Stimulated activated CD4-positive, alpha-beta T cell treated with anti-CD3 and anti-CD28 coated beads, Interleukin-4, amount 100 ng/mL, for 4 hours (primary cell): ENCODE data around the gene POT1.
"Not testable (repeated sequence)": the region's sequence is repeated elsewhere in the genome, so short reads cannot be mapped to it uniquely, and the experiment has no call there.

Source experiments
- DNase-seq, 2 experiments: peaks; one replicate each; pipeline ENCODE4 v3.0.0-alpha.2; 2020

The POT1 gene, protein sequence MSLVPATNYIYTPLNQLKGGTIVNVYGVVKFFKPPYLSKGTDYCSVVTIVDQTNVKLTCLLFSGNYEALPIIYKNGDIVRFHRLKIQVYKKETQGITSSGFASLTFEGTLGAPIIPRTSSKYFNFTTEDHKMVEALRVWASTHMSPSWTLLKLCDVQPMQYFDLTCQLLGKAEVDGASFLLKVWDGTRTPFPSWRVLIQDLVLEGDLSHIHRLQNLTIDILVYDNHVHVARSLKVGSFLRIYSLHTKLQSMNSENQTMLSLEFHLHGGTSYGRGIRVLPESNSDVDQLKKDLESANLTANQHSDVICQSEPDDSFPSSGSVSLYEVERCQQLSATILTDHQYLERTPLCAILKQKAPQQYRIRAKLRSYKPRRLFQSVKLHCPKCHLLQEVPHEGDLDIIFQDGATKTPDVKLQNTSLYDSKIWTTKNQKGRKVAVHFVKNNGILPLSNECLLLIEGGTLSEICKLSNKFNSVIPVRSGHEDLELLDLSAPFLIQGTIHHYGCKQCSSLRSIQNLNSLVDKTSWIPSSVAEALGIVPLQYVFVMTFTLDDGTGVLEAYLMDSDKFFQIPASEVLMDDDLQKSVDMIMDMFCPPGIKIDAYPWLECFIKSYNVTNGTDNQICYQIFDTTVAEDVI

GRCh38 chr7:124929467-124930172, at the start of gene POT1:
POT1 (minus strand) TSS chr7:124929825; CDS start chr7:124897173, 32,652 bp downstream.
- DNase-seq: peak; percentile 96 to 98

DNA sequence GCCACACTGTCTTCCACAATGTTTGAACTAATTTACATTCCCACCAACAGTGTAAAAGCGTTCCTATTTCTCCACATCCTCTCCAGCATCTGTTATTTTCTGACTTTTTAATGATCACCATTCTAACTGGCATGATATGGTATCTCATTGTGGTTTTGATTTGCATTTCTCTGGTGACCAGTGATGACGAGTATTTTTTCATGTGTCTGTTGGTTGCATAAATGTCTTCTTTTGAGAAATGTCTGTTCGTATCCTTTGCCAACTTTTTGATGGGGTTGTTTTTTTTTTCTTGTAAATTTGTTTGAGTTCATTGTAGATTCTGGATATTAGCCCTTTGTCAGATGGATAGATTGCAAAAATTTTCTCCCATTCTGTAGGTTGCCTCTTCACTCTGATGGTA, 45.5 kb upstream of the POT1 start:
- DNase-seq: not testable (repeated sequence)

GRCh38 chr7:124965553-124965952, 35.9 kb upstream of the POT1 start:
- DNase-seq: no peak

DNA sequence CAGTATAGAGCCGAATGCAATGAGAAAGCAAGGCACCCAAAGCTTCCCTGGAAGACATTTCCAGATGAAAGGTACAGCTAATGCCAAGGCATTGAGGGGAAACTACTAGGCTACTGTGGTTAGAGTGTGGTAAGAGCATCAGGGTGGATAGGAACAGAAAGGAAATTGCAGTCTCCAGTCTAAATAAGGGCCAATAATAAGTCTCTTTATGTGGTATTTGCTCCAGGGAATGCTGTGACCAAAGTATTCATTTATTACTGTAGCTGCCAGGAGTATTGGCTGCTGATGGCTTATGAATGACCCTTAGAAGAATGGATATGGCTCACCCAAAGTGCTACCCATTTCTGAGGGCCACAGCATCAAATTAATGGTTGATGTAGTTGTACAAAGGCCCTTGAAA, 30.1 kb upstream of the POT1 start:
- DNase-seq: no peak

- not testable (repeated sequence) for DNase-seq
Measured at GRCh38 chr7:124957952-124958351, 28.3 kb upstream of the POT1 start.

DNA sequence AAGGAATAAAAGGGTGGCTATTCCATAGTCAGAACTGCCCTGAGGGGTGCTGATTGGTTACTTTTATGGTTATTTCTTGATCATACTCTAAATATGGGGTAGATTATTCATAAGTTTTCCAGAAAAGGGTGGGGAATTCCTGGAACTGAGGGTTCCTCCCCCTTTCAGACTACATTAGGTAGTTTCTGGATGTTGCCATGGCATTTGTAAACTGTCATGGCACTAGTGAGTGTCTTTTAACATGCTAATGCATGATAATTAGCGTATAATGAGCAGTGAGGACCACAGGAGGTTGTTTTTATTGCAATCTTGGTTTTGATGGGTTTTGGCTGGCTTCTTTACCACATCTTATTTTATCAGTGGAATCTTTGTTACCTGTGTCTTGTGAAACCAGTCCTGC, 26.5 kb upstream of the POT1 start:
- no peak for DNase-seq

- no peak for DNase-seq
Measured at GRCh38 chr7:124954790-124955189, 25.2 kb upstream of the POT1 start.

DNA sequence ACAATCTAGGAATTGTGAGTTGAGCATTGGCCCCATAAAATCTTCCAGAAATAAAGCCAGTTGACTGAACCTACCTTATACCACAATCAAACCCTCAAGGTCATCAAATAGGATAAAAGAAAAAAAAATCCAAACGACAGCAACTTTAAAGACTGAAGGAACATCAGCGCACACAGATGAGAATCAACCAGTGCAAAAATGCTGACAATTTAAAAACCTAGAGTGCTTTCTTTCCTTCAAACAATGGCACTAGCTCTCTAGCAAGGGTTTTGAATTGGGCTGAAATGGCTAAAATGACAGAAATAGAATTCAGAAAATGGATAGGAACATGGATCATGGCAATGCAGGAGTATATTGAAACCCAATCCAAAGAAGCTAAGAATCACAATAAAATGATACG, 16.1 kb upstream of the POT1 start:
- no peak for DNase-seq

- DNase-seq: no peak
Measured at GRCh38 chr7:124943472-124943871, 13.8 kb upstream of the POT1 start.

DNA sequence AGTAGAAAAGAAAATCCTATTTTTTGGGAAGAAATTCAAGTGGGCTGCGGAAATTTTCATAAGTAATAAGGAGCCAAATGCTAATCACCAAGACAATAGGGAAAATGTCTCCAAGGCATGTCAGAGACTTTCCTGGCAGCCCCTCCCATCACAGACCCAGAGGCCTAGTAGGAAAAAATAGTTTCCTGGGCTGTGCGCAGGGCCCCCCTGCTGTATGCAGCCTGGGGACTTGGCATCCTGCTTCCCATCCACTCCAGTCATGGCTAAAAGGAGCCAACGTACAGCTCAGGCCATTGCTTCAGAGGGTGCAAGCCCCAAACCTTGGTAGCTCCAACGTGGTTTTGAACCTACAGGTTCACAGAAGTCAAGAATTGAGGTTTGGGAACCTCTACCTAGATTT, 12.8 kb upstream of the POT1 start:
- DNase-seq: no peak

- DNase-seq: no peak
Measured at GRCh38 chr7:124940306-124940705, 10.7 kb upstream of the POT1 start.

GRCh38 chr7:124938128-124938527, 8.5 kb upstream of the POT1 start:
- DNase-seq: no peak

- no peak for DNase-seq
Measured at GRCh38 chr7:124937076-124937475, 7.5 kb upstream of the POT1 start.

GRCh38 chr7:124934841-124935240, 5.2 kb upstream of the POT1 start:
- DNase-seq: no peak

- DNase-seq: no peak
Measured at GRCh38 chr7:124930655-124931597, 1.3 kb upstream of the POT1 start.

GRCh38 chr7:124930173-124930623, 573 bp upstream of the POT1 start:
- no peak for DNase-seq

- DNase-seq: no peak
Measured at GRCh38 chr7:124924906-124925305, 4.7 kb downstream of the POT1 start.

DNA sequence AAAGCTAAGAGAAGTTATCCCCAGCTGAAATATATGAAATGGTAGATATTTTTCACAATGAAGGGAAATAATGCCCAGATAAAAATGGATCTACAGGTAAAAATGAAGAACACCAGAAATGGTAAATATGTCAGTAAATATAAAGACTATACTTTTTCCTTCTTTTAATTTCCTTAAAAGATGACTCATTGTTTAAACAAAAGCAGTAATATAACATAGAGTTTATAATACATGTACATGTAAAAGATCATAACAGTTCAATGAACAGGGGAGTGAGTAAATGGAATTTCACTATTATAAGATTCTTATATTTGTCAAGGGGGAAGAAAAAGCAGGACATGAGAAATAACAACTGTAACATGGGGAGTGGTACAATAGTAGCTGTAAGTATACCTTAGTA, 7.4 kb downstream of the POT1 start:
- DNase-seq: no peak

DNA sequence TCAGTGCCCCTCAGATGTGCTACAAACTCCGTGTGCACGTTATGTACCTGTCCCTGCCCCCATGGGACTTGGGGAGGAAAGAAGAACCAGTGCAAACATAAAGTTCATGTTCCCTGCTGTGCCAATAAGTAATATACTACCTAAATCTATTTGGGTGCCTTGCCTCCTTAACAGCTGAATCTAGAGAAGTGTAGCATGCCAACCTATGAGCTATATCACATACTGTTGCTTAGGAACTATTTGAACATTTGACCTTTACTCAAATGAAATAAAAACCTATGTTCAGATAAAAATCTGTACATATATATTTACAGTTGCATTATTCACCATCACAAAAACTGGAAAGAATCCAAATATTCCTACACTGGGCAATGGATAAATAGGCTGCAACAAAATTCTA, 9.8 kb downstream of the POT1 start:
- DNase-seq: no peak

DNA sequence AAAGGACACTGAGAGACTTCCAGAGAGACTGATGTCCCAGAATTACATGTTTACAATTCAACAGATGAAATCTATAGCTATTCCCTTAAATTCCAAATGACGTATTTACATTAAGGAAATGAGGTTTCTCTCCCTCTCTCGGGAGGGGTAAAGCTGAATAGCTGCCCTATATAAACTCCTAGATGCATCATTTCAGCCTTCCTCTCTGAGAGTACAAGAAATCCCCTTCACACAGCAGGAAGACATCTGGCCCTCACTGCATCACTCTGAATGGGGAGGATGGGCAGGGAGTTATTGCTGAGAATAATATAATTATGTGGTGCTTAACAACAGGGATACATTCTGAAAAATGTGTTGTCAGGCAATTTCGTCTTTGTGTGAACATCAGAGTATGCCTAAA, 11.0 kb downstream of the POT1 start:
- no peak for DNase-seq

GRCh38 chr7:124915242-124915641, 14.4 kb downstream of the POT1 start:
- DNase-seq: no peak

GRCh38 chr7:124914298-124914697, 15.3 kb downstream of the POT1 start:
- DNase-seq: no peak

GRCh38 chr7:124912972-124913371, 16.7 kb downstream of the POT1 start:
- DNase-seq: no peak
